PC-3 (cell line): ENCODE measurements around the gene PPP1R14C. TPM values are rescaled to one million over a fixed set of nuclear protein-coding genes. Genes with fewer than 3 reads are reported as not detected.

Experiments used
- ATAC-seq: fragments of 200-7000 bp; cut with Tn5 transposase; 2 replicates; pipeline ENCODE4 v1.9.1; 2020; ENCODE audit warnings: mild to moderate bottlenecking, moderate library complexity
- BruUV-seq: library from RNA; stranded (reverse); fragments of 400-500 nt; replicated peaks from 2 replicates; lab custom pipeline; 2021; lab: Mats Ljungman, UMichigan
- CTCF ChIA-PET: fragments of 300-600 bp; sonication (Branson Sonifier 250); formaldehyde crosslinking; loops from one replicate; lab custom pipeline; 2022; ENCODE audit warnings: antibody characterized with exemption; lab: Charles Lee
- POLR2A ChIA-PET: fragments of 300-600 bp; sonication (Branson Sonifier 250); formaldehyde crosslinking; loops from one replicate; lab custom pipeline; 2022; ENCODE audit warnings: antibody characterized with exemption; ENCODE audit not compliant: unreplicated experiment; lab: Charles Lee
- DNase-seq: peaks from one replicate; pipeline ENCODE4 v3.0.0-alpha.2; 2015
- H2AFZ ChIP-seq: fragments of 300-600 bp; sonication (generic); 2 replicates; pipeline ENCODE4 v1.6.0; 2016; ENCODE audit warnings: antibody characterized with exemption, low read length
- H3F3A ChIP-seq: fragments of 300-600 bp; sonication (generic); one replicate; pipeline ENCODE4 v1.6.0; 2017; ENCODE audit warnings: antibody characterized with exemption, low read length, control low read depth, mild to moderate bottlenecking; ENCODE audit not compliant: unreplicated experiment
- H3K27ac ChIP-seq: fragments of 300-600 bp; sonication (generic); 2 replicates; pipeline ENCODE4 v1.5.1; 2016; ENCODE audit warnings: mild to moderate bottlenecking, low read length
- H3K27me3 ChIP-seq: fragments of 300-600 bp; sonication (generic); 2 replicates; pipeline ENCODE4 v1.6.1; 2016; ENCODE audit warnings: low read length, mixed read lengths
- H3K36me3 ChIP-seq: fragments of 300-600 bp; sonication (generic); 2 replicates; pipeline ENCODE4 v1.6.1; 2016; ENCODE audit warnings: low read depth, mixed run types, low read length, mixed read lengths
- H3K4me1 ChIP-seq: fragments of 300-600 bp; sonication (generic); 2 replicates; pipeline ENCODE4 v1.5.1; 2016; ENCODE audit warnings: low read length; ENCODE audit not compliant: insufficient read depth
- H3K4me2 ChIP-seq: fragments of 300-600 bp; sonication (generic); 2 replicates; pipeline ENCODE4 v1.6.0; 2016; ENCODE audit warnings: low read length
- H3K4me3 ChIP-seq: fragments of 300-600 bp; sonication (generic); 2 replicates; pipeline ENCODE4 v1.5.1; 2016; ENCODE audit warnings: mild to moderate bottlenecking, low read length, mixed read lengths
- H3K79me2 ChIP-seq: fragments of 300-600 bp; sonication (generic); 2 replicates; pipeline ENCODE4 v1.6.1; 2017; ENCODE audit warnings: low read length, mixed read lengths
- H3K9ac ChIP-seq: fragments of 300-600 bp; sonication (generic); 2 replicates; pipeline ENCODE4 v1.6.0; 2016; ENCODE audit warnings: mild to moderate bottlenecking, low read length
- H3K9me2 ChIP-seq: fragments of 300-600 bp; sonication (generic); replicated peaks from 2 replicates; pipeline ENCODE4 v1.6.1; 2016; ENCODE audit warnings: mixed run types, low read length, mixed read lengths
- H3K9me3 ChIP-seq: fragments of 300-600 bp; sonication (generic); 2 replicates; pipeline ENCODE4 v1.6.1; 2016; ENCODE audit warnings: low read length, mixed read lengths
- H4K20me1 ChIP-seq: fragments of 300-600 bp; sonication (generic); 2 replicates; pipeline ENCODE4 v1.6.1; 2016; ENCODE audit warnings: low read length, mixed read lengths
- EZH2 ChIP-seq: fragments of 300-600 bp; sonication (generic); IDR thresholded peaks from one replicate; pipeline ENCODE4 v1.6.1; 2017; ENCODE audit warnings: antibody characterized with exemption, mild to moderate bottlenecking, low read length; ENCODE audit not compliant: unreplicated experiment
- EZH2phosphoT487 ChIP-seq: fragments of 300-600 bp; sonication (generic); IDR thresholded peaks from 2 replicates; pipeline ENCODE4 v1.6.1; 2018; ENCODE audit warnings: mild to moderate bottlenecking, antibody characterized with exemption, low read length, borderline replicate concordance
- intact Hi-C: fragments of 100-400 bp; cut with micrococcal nuclease; formaldehyde crosslinking; loops from 2 replicates; pipeline ENCODE4 v1.9.0; 2023
- total RNA-seq: library from RNA; depleted of rRNA; stranded (reverse); fragments of >200 nt; gene quantifications from 2 replicates; pipeline ENCODE4 v1.2.3, GENCODE V29; 2014
- TF ChIP-seq, protein P1 (sequence below): fragments of 300-600 bp; sonication (generic); conservative IDR thresholded peaks from 2 replicates; pipeline ENCODE4 v1.5.1; 2017; ENCODE audit warnings: antibody characterized with exemption, low read depth, mild to moderate bottlenecking, low read length

PPP1R14C gene
- total RNA-seq, 1 experiment from 2014 or later = 1.1 TPM

DNA sequence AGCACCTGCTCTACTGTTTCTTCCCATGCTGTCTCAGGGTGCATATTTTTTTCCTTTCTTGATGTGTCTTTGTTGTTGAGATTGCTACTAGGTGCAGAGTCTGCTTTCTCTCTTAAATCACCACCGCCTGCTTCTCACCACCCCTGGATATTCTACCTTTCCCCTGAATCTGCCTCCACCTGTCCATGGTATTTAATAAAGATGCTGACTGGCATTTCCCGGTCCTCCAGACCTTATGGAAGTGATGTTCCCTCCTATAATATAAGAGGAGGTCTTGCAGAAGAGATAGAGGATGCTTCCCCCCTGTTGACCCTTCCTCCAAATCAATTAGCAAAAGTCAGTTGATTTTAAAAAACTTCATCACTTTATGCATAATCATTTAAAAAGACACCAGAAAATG lies 118.1 kb downstream of the PPP1R14C start:
- no peaks in the 10 kb centered on the region for H3K9me2 ChIP-seq
- CTCF ChIA-PET = no interaction called here
- H3K4me3 ChIP-seq = no peak overlapping the region
- H3K27ac ChIP-seq = no peak overlapping the region
- H3K36me3 ChIP-seq = no peaks in the 10 kb centered on the region
- TF ChIP-seq EZH2phosphoT487 (no peak), EZH2 (no peak)
- TF ChIP-seq, protein P1, sequence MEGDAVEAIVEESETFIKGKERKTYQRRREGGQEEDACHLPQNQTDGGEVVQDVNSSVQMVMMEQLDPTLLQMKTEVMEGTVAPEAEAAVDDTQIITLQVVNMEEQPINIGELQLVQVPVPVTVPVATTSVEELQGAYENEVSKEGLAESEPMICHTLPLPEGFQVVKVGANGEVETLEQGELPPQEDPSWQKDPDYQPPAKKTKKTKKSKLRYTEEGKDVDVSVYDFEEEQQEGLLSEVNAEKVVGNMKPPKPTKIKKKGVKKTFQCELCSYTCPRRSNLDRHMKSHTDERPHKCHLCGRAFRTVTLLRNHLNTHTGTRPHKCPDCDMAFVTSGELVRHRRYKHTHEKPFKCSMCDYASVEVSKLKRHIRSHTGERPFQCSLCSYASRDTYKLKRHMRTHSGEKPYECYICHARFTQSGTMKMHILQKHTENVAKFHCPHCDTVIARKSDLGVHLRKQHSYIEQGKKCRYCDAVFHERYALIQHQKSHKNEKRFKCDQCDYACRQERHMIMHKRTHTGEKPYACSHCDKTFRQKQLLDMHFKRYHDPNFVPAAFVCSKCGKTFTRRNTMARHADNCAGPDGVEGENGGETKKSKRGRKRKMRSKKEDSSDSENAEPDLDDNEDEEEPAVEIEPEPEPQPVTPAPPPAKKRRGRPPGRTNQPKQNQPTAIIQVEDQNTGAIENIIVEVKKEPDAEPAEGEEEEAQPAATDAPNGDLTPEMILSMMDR = no peak
- H3K79me2 ChIP-seq = no peaks in the 10 kb centered on the region
- no peaks in the 10 kb centered on the region for H3F3A ChIP-seq
- peaks cover 5% of the 10 kb centered on the region; the same call in 1 of the 2 replicates for H3K4me1 ChIP-seq
- DNase-seq = no peak
- H2AFZ ChIP-seq = no peak overlapping the region
- no peak overlapping the region for H3K9ac ChIP-seq
- no peaks in the 10 kb centered on the region for H3K9me3 ChIP-seq
- BruUV-seq = no TSS peak
- no peak for ATAC-seq
- no peak overlapping the region for H3K4me2 ChIP-seq
- H3K27me3 ChIP-seq = no peaks in the 10 kb centered on the region
- POLR2A ChIA-PET = no interaction called here
- intact Hi-C loops = no loop called here
- no peaks in the 10 kb centered on the region for H4K20me1 ChIP-seq

DNA sequence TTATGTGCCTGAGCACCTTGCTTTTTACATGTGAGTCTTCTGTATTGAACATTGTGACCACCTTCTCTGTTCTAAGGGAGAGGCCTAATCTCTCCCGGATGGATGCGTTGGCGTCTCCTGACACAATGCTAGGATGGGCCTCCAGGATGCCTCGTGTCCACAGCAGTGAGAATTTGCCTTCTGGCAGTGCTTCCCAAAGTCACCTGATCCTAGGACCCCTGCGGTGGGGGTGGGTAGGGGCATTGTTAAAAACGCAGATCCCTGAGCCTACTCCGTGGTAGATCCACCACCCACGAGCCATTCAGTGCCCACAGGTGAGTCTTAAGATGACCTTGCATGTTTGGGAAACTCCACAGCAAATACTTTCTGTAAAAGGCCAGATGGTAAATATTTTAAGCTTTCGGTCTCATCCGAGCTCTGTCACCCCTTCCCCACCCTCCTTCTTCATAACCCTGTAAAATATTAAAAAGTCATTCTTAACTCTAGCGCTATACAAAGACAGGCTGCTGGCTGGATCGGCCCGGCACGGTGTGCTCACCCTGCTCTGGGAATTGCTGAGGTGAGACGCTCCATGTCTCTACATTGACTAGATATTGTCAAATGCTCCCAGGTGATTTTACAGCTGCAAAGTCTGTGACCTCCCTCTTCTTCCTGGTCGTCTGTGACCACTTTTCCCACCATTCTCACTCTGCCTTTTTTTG lies 119.3 kb downstream of the PPP1R14C start:
- no peaks in the 10 kb centered on the region for H3K27me3 ChIP-seq
- H3K4me3 ChIP-seq = no peak overlapping the region
- H3K79me2 ChIP-seq = no peaks in the 10 kb centered on the region
- CTCF ChIA-PET = no interaction called here
- H3K4me2 ChIP-seq = no peak overlapping the region
- H3K9ac ChIP-seq = no peak overlapping the region
- no peaks in the 10 kb centered on the region for H4K20me1 ChIP-seq
- H3K27ac ChIP-seq = no peak overlapping the region
- no peaks in the 10 kb centered on the region for H3K9me2 ChIP-seq
- H3F3A ChIP-seq = no peaks in the 10 kb centered on the region
- ATAC-seq (no peak), DNase-seq (no peak)
- TF ChIP-seq EZH2 (no peak), EZH2phosphoT487 (no peak)
- TF ChIP-seq, protein P1 = no peak
- H3K36me3 ChIP-seq = no peaks in the 10 kb centered on the region
- no peaks in the 10 kb centered on the region for H3K4me1 ChIP-seq
- POLR2A ChIA-PET = no interaction called here
- no peak overlapping the region for H2AFZ ChIP-seq
- H3K9me3 ChIP-seq = no peaks in the 10 kb centered on the region
- intact Hi-C loops = no loop called here
- no TSS peak for BruUV-seq

DNA sequence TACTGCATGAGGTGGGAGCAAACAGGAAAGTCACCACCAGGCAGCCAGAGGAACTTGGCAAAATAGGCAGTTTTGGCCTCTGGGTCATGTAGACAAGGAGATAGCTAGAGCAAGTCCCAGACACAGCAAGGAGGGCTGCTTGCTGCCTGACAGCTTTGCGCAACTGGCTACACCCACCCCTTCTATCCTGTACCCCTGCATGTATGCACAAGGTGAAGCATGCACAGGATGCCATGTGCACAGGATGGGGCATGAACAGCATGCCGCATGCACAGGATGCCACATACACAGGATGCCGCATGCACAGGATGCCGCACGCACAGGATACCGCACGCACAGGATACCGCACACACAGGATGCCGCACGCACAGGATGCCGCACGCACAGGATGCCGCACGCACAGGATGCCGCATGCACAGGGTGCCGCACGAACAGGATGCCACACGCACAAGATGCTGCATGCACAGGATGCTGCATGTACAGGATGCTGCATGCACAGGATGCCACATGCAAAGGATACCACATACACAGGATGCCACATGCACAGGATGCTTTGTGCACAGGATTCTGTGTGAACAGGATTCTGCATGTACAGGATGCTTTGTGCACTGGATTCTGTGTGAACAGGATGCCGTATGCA lies 121.0 kb downstream of the PPP1R14C start:
- Histone ChIP-seq H3F3A (no peaks in the 10 kb centered on the region), H3K36me3 (no peaks in the 10 kb centered on the region), H3K79me2 (no peaks in the 10 kb centered on the region), H3K9me2 (no peaks in the 10 kb centered on the region), H3K4me3 (no peak overlapping the region), H3K4me2 (no peak overlapping the region), H3K4me1 (no peaks in the 10 kb centered on the region), H2AFZ (no peak overlapping the region), H4K20me1 (no peaks in the 10 kb centered on the region), H3K9ac (no peak overlapping the region), H3K27ac (no peak overlapping the region), H3K27me3 (no peaks in the 10 kb centered on the region), H3K9me3 (no peaks in the 10 kb centered on the region)
- BruUV-seq = no TSS peak
- ATAC-seq (no peak), DNase-seq (no peak)
- TF ChIP-seq, protein P1 = no peak
- TF ChIP-seq EZH2 (no peak), EZH2phosphoT487 (no peak)
- intact Hi-C loops = no loop called here
- ChIA-PET POLR2A (no interaction called here), CTCF (no interaction called here)
